ENCODE measurements around the gene PLPP2.

- no peak for TF ChIP-seq POLR2AphosphoS5 (IDR thresholded peaks at IDR 0.05)
- no peak for TF ChIP-seq CTCF (IDR thresholded peaks at IDR 0.05; ENCODE audit: poor library complexity, severe bottlenecking)
- no peak for TF ChIP-seq EZH2 (IDR thresholded peaks at IDR 0.05; ENCODE audit: borderline replicate concordance, insufficient read depth, low read length, poor library complexity, severe bottlenecking)
- no peak for TF ChIP-seq SMC3 (conservative IDR thresholded peaks at IDR 0.05; ENCODE audit: poor library complexity)
- no peak for TF ChIP-seq REST (IDR thresholded peaks at IDR 0.05; ENCODE audit: borderline replicate concordance)
- no peak for TF ChIP-seq RAD21 (conservative IDR thresholded peaks at IDR 0.05)
- no peak for TF ChIP-seq EP300 (conservative IDR thresholded peaks at IDR 0.05; ENCODE audit: poor library complexity, severe bottlenecking)
- TF ChIP-seq TAF1 (IDR thresholded peaks at IDR 0.05; ENCODE audit: low read depth): no peak
These were observed 5.4 kb upstream of the PLPP2 start for GRCh38 chr19:296476-297225.
